Large intestine (tissue), 3 donors: Measurements from ENCODE around the gene JDP2. TPM values are rescaled to one million over a fixed set of nuclear protein-coding genes. Genes with fewer than 3 reads are reported as not detected.

ENCODE experiments used
- DNase-seq, 2 donors: peaks; one replicate each; pipeline versions ENCODE4 v3.0.0 to v3.0.0-alpha.2; 2013
- H3K27ac ChIP-seq: one replicate; pipeline ENCODE4 v1.5.1; 2013; ENCODE audit warnings: low read length
- H3K27me3 ChIP-seq: 2 replicates; pipeline ENCODE4 v1.6.1; 2013; ENCODE audit warnings: low read length; ENCODE audit not compliant: control insufficient read depth, insufficient read depth
- H3K36me3 ChIP-seq: 2 replicates; pipeline ENCODE4 v1.6.1; 2013; ENCODE audit warnings: low read length; ENCODE audit not compliant: control insufficient read depth, insufficient read depth
- H3K4me1 ChIP-seq: one replicate; pipeline ENCODE4 v1.6.1; 2013; ENCODE audit warnings: low read length; ENCODE audit not compliant: control insufficient read depth, insufficient read depth
- H3K4me3 ChIP-seq: one replicate; pipeline ENCODE4 v1.5.1; 2013; ENCODE audit warnings: low read length
- H3K9me3 ChIP-seq: one replicate; pipeline ENCODE4 v1.6.1; 2013; ENCODE audit warnings: mild to moderate bottlenecking, low read depth, low read length, moderate library complexity; ENCODE audit not compliant: control insufficient read depth
- WGBS: methylation state at CpG from one replicate; pipeline ENCODE4 v1.1.5; 2013; ENCODE audit warnings: low lambda C conversion rate; ENCODE audit not compliant: insufficient coverage; 5-methylcytosine and 5-hydroxymethylcytosine counted together
- polyA plus RNA-seq: library from polyadenylated mRNA; unstranded; fragments of 120-200 nt; gene quantifications from one replicate; pipeline ENCODE4 v1.2.1, GENCODE V29; 2013

JDP2 gene
- polyA plus RNA-seq, 1 donor, result 30.0 TPM

GRCh38 chr14:75495882-75496281 lies 68.1 kb downstream of the JDP2 start:
- no peak for DNase-seq
- H3K27me3 ChIP-seq, result no peaks in the 10 kb centered on the region
- H3K27ac ChIP-seq, result no peak overlapping the region
- H3K9me3 ChIP-seq, result no peaks in the 10 kb centered on the region
- no CpG with 5 or more reads among the region's 5 CpGs for WGBS
- H3K36me3 ChIP-seq, result no peaks in the 10 kb centered on the region
- no peaks in the 10 kb centered on the region for H3K4me1 ChIP-seq
- H3K4me3 ChIP-seq, result no peak overlapping the region

GRCh38 chr14:75496755-75497154 lies 68.9 kb downstream of the JDP2 start:
- Histone ChIP-seq H3K36me3 (no peaks in the 10 kb centered on the region), H3K27ac (no peak overlapping the region), H3K4me3 (no peak overlapping the region), H3K4me1 (no peaks in the 10 kb centered on the region), H3K9me3 (no peaks in the 10 kb centered on the region), H3K27me3 (no peaks in the 10 kb centered on the region)
- no peak for DNase-seq
- WGBS, result 86% methylated on average over 1 of the region's 4 CpGs

GRCh38 chr14:75497191-75497590 lies 69.4 kb downstream of the JDP2 start:
- no peak for DNase-seq
- Histone ChIP-seq H3K27ac (no peak overlapping the region), H3K36me3 (no peaks in the 10 kb centered on the region), H3K27me3 (no peaks in the 10 kb centered on the region), H3K4me3 (no peak overlapping the region), H3K9me3 (no peaks in the 10 kb centered on the region), H3K4me1 (no peaks in the 10 kb centered on the region)
- no CpG with 5 or more reads among the region's 4 CpGs for WGBS

- Histone ChIP-seq H3K27ac (no peak overlapping the region), H3K4me3 (no peak overlapping the region), H3K9me3 (no peaks in the 10 kb centered on the region), H3K36me3 (no peaks in the 10 kb centered on the region), H3K4me1 (no peaks in the 10 kb centered on the region), H3K27me3 (no peaks in the 10 kb centered on the region)
- DNase-seq, result no peak
- 100% methylated on average over 2 of the region's 11 CpGs for WGBS
These were observed 69.9 kb downstream of the JDP2 start for GRCh38 chr14:75497701-75498100.

- no peak for DNase-seq
- Histone ChIP-seq H3K27ac (no peak overlapping the region), H3K27me3 (no peaks in the 10 kb centered on the region), H3K9me3 (no peaks in the 10 kb centered on the region), H3K4me3 (no peak overlapping the region), H3K36me3 (no peaks in the 10 kb centered on the region), H3K4me1 (no peaks in the 10 kb centered on the region)
- WGBS, result no CpG with 5 or more reads among the region's 16 CpGs
These were observed 71.5 kb downstream of the JDP2 start for GRCh38 chr14:75499084-75499875.

GRCh38 chr14:75501080-75501479 lies 73.3 kb downstream of the JDP2 start:
- 100% methylated on average over 1 of the region's 3 CpGs for WGBS
- no peak for DNase-seq

GRCh38 chr14:75504411-75504810 lies 76.6 kb downstream of the JDP2 start:
- H3K9me3 ChIP-seq, result peaks cover 6% of the 10 kb centered on the region
- no peaks in the 10 kb centered on the region for H3K27me3 ChIP-seq
- no peaks in the 10 kb centered on the region for H3K4me1 ChIP-seq
- no peak overlapping the region for H3K4me3 ChIP-seq
- WGBS, result no CpG with 5 or more reads among the region's 1 CpG
- H3K36me3 ChIP-seq, result no peaks in the 10 kb centered on the region
- H3K27ac ChIP-seq, result no peak overlapping the region
- peak in 1 of 2 donors; percentile 20 for DNase-seq

More at GRCh38 chr14:75501080-75501479, 73.3 kb downstream of the JDP2 start:
- H3K4me3 ChIP-seq, result no peak overlapping the region
- H3K36me3 ChIP-seq, result no peaks in the 10 kb centered on the region
- H3K27ac ChIP-seq, result no peak overlapping the region
- no peaks in the 10 kb centered on the region for H3K27me3 ChIP-seq
- H3K9me3 ChIP-seq, result no peaks in the 10 kb centered on the region
- no peaks in the 10 kb centered on the region for H3K4me1 ChIP-seq

GRCh38 chr14:75506930-75507329 lies 79.1 kb downstream of the JDP2 start:
- 88% methylated on average over 1 of the region's 1 CpG for WGBS
- Histone ChIP-seq H3K4me3 (no peak overlapping the region), H3K9me3 (peaks cover 6% of the 10 kb centered on the region), H3K27me3 (no peaks in the 10 kb centered on the region), H3K36me3 (no peaks in the 10 kb centered on the region), H3K27ac (no peak overlapping the region), H3K4me1 (no peaks in the 10 kb centered on the region)
- no peak for DNase-seq

- WGBS, result no CpG with 5 or more reads among the region's 1 CpG
These were observed 82.7 kb downstream of the JDP2 start for GRCh38 chr14:75510547-75510946.

GRCh38 chr14:75511201-75511600 lies 83.4 kb downstream of the JDP2 start:
- Histone ChIP-seq H3K27ac (no peak overlapping the region), H3K9me3 (peaks cover 6% of the 10 kb centered on the region), H3K4me1 (no peaks in the 10 kb centered on the region), H3K36me3 (no peaks in the 10 kb centered on the region), H3K27me3 (peaks cover 4% of the 10 kb centered on the region), H3K4me3 (no peak overlapping the region)
- no peak for DNase-seq

More at GRCh38 chr14:75510547-75510946, 82.7 kb downstream of the JDP2 start:
- no peaks in the 10 kb centered on the region for H3K36me3 ChIP-seq
- peaks cover 6% of the 10 kb centered on the region for H3K9me3 ChIP-seq
- no peak for DNase-seq
- H3K4me3 ChIP-seq, result no peak overlapping the region
- H3K27ac ChIP-seq, result no peak overlapping the region
- no peaks in the 10 kb centered on the region for H3K4me1 ChIP-seq
- peaks cover 2% of the 10 kb centered on the region for H3K27me3 ChIP-seq
